ENCODE measurements around the gene XNDC1N.

GRCh38 chr11:71929491-71929890 lies 1.1 kb upstream of the XNDC1N start:
- TF ChIP-seq CTCF (conservative IDR thresholded peaks at IDR 0.05; ENCODE audit: low read depth in 2 of 2) (no peak), CREB1 (CRISPR knock-in tag; IDR thresholded peaks at IDR 0.05; ENCODE audit: low read depth) (no peak), EZH2phosphoT487 (IDR thresholded peaks at IDR 0.05; ENCODE audit: unreplicated experiment) (no peak), POLR2AphosphoS5 (IDR thresholded peaks at IDR 0.05; ENCODE audit: low read depth) (no peak), ZNF462 (CRISPR knock-in tag; IDR thresholded peaks at IDR 0.05) (no peak), REST (IDR thresholded peaks at IDR 0.05; ENCODE audit: unreplicated experiment) (no peak), EZH2 (IDR thresholded peaks at IDR 0.05; ENCODE audit: low read depth, unreplicated experiment) (no peak), JUNB (IDR thresholded peaks at IDR 0.05; ENCODE audit: unreplicated experiment) (no peak), STAT1 (IDR thresholded peaks at IDR 0.05; ENCODE audit: unreplicated experiment) (no peak), ETS1 (IDR thresholded peaks at IDR 0.05) (no peak), ZNF331 (CRISPR knock-in tag; IDR thresholded peaks at IDR 0.05; ENCODE audit: low read depth) (no peak), NANOG (IDR thresholded peaks at IDR 0.05; ENCODE audit: borderline replicate concordance) (no peak), ZNF114 (CRISPR knock-in tag; IDR thresholded peaks at IDR 0.05) (no peak)

Data from GM23338 (cell line).